WTC11 (cell line): ENCODE data around the gene MEIS3. TPM values are rescaled to one million over a fixed set of nuclear protein-coding genes. Genes with fewer than 3 reads are reported as not detected.

ENCODE experiments used
- ATAC-seq: fragments of 200-7000 bp; cut with Tn5 transposase; 2 replicates; pipeline ENCODE4 v1.10.0; 2021; ENCODE audit warnings: mild to moderate bottlenecking, moderate library complexity
- CTCF ChIA-PET: fragments of 300-600 bp; sonication (Branson Sonifier 250); formaldehyde crosslinking; loops from one replicate; lab custom pipeline; 2021; ENCODE audit warnings: antibody characterized with exemption; lab: Charles Lee
- POLR2A ChIA-PET: fragments of 350-600 bp; sonication (Branson Sonifier 250); formaldehyde crosslinking; loops from one replicate; lab custom pipeline; 2021; ENCODE audit warnings: antibody characterized with exemption; lab: Charles Lee
- DNase-seq: peaks from one replicate; pipeline ENCODE4 v3.0.0; 2021; ENCODE audit warnings: low spot score
- H3K27ac Mint-ChIP-seq: 2 replicates; pipeline ENCODE4 v1.8.0; 2021; ENCODE audit warnings: mixed read lengths
- H3K27me3 Mint-ChIP-seq: 2 replicates; pipeline ENCODE4 v1.8.0; 2021; ENCODE audit warnings: low read depth, mild to moderate bottlenecking, moderate library complexity, mixed read lengths
- H3K36me3 Mint-ChIP-seq: 2 replicates; pipeline ENCODE4 v1.8.0; 2021; ENCODE audit warnings: mixed read lengths
- H3K4me1 Mint-ChIP-seq: 2 replicates; pipeline ENCODE4 v1.8.0; 2022; ENCODE audit warnings: mixed read lengths
- H3K4me3 Mint-ChIP-seq: 2 replicates; pipeline ENCODE4 v1.8.0; 2021; ENCODE audit warnings: mild to moderate bottlenecking, moderate library complexity, mixed read lengths
- H3K9me3 Mint-ChIP-seq: 2 replicates; pipeline ENCODE4 v1.8.0; 2021; ENCODE audit warnings: mixed read lengths
- ATF1 ChIP-seq: sonication (generic); formaldehyde crosslinking; IDR thresholded peaks from 2 replicates; pipeline ENCODE4 v1.8.1; 2023; ENCODE audit warnings: mild to moderate bottlenecking, moderate library complexity, missing genetic modification reagents
- ATF6 ChIP-seq: sonication (generic); formaldehyde crosslinking; IDR thresholded peaks from 2 replicates; pipeline ENCODE4 v1.8.1; 2023; ENCODE audit warnings: mild to moderate bottlenecking, missing genetic modification reagents
- CREM ChIP-seq: sonication (generic); formaldehyde crosslinking; IDR thresholded peaks from 2 replicates; pipeline ENCODE4 v1.8.1; 2022; ENCODE audit warnings: mild to moderate bottlenecking, missing genetic modification reagents, moderate library complexity
- E2F5 ChIP-seq: sonication (generic); formaldehyde crosslinking; IDR thresholded peaks from 2 replicates; pipeline ENCODE4 v1.8.1; 2022; ENCODE audit warnings: mild to moderate bottlenecking, moderate library complexity, missing genetic modification reagents
- EMX1 ChIP-seq: fragments of 250-450 bp; sonication (Bioruptor Pico); IDR thresholded peaks from 2 replicates; pipeline ENCODE4 v1.8.0; 2021; ENCODE audit warnings: mild to moderate bottlenecking
- ESRRA ChIP-seq: sonication (generic); formaldehyde crosslinking; IDR thresholded peaks from 2 replicates; pipeline ENCODE4 v1.8.1; 2022; ENCODE audit warnings: mild to moderate bottlenecking, missing genetic modification reagents, borderline replicate concordance
- ETV6 ChIP-seq: sonication (generic); formaldehyde crosslinking; IDR thresholded peaks from 2 replicates; pipeline ENCODE4 v1.8.1; 2022; ENCODE audit warnings: mild to moderate bottlenecking, missing genetic modification reagents
- GTF2I ChIP-seq: fragments of 250-450 bp; sonication (Bioruptor Pico); conservative IDR thresholded peaks from 2 replicates; pipeline ENCODE4 v1.4.0; 2021; ENCODE audit warnings: mild to moderate bottlenecking
- JAZF1 ChIP-seq: fragments of 250-450 bp; sonication (Bioruptor Pico); IDR thresholded peaks from 2 replicates; pipeline ENCODE4 v1.9.0; 2021; ENCODE audit warnings: moderate library complexity, mild to moderate bottlenecking, inconsistent platforms
- NFATC4 ChIP-seq: fragments of 250-450 bp; sonication (Bioruptor Pico); IDR thresholded peaks from 2 replicates; pipeline ENCODE4 v1.9.0; 2021; ENCODE audit warnings: mild to moderate bottlenecking
- NR3C1 ChIP-seq: sonication (generic); formaldehyde crosslinking; conservative IDR thresholded peaks from 2 replicates; pipeline ENCODE4 v1.8.1; 2023; ENCODE audit warnings: low read depth, mild to moderate bottlenecking, missing genetic modification reagents
- RELA ChIP-seq: sonication (generic); formaldehyde crosslinking; IDR thresholded peaks from 2 replicates; pipeline ENCODE4 v1.8.1; 2022; ENCODE audit warnings: missing genetic modification reagents, mild to moderate bottlenecking, borderline replicate concordance
- SOX15 ChIP-seq: fragments of 250-450 bp; sonication (Bioruptor Pico); IDR thresholded peaks from 2 replicates; pipeline ENCODE4 v1.9.0; 2021; ENCODE audit warnings: mild to moderate bottlenecking
- TCF7 ChIP-seq: sonication (generic); formaldehyde crosslinking; IDR thresholded peaks from 2 replicates; pipeline ENCODE4 v1.8.0; 2022; ENCODE audit warnings: mild to moderate bottlenecking, low read depth, missing genetic modification reagents, moderate library complexity
- USF1 ChIP-seq: sonication (generic); formaldehyde crosslinking; IDR thresholded peaks from 2 replicates; pipeline ENCODE4 v1.8.0; 2022; ENCODE audit warnings: mild to moderate bottlenecking, missing genetic modification reagents
- ZNF232 ChIP-seq: sonication (generic); formaldehyde crosslinking; IDR thresholded peaks from 2 replicates; pipeline ENCODE4 v1.8.0; 2022; ENCODE audit warnings: mild to moderate bottlenecking, missing genetic modification reagents
- ZNF416 ChIP-seq: fragments of 250-450 bp; sonication (Bioruptor Pico); IDR thresholded peaks from 2 replicates; pipeline ENCODE4 v1.9.0; 2021; ENCODE audit warnings: mild to moderate bottlenecking, inconsistent platforms
- total RNA-seq: library from RNA; stranded (reverse); gene quantifications from 3 replicates; pipeline ENCODE4 v1.2.3, GENCODE V29; 2021
- TF ChIP-seq, protein P1 (sequence below): sonication (generic); formaldehyde crosslinking; IDR thresholded peaks from 2 replicates; pipeline ENCODE4 v1.8.0; 2023; ENCODE audit warnings: missing genetic modification reagents
- TF ChIP-seq, protein P2 (sequence below): sonication (generic); formaldehyde crosslinking; IDR thresholded peaks from 2 replicates; pipeline ENCODE4 v1.8.1; 2023; ENCODE audit warnings: mild to moderate bottlenecking, missing genetic modification reagents, borderline replicate concordance
- TF ChIP-seq, protein P3 (sequence below): sonication (generic); formaldehyde crosslinking; conservative IDR thresholded peaks from 2 replicates; pipeline ENCODE4 v1.8.1; 2023; ENCODE audit warnings: mild to moderate bottlenecking, low read depth, missing genetic modification reagents, moderate library complexity
- TF ChIP-seq, protein P4 (sequence below): sonication (generic); formaldehyde crosslinking; IDR thresholded peaks from 2 replicates; pipeline ENCODE4 v1.8.1; 2023; ENCODE audit warnings: mild to moderate bottlenecking, missing genetic modification reagents
- TF ChIP-seq, protein P5 (sequence below): sonication (generic); formaldehyde crosslinking; conservative IDR thresholded peaks from 2 replicates; pipeline ENCODE4 v1.8.1; 2022; ENCODE audit warnings: mild to moderate bottlenecking, missing genetic modification reagents

MEIS3 gene
- total RNA-seq, 1 experiment from 2014 or later, result 38.5 TPM

DNA sequence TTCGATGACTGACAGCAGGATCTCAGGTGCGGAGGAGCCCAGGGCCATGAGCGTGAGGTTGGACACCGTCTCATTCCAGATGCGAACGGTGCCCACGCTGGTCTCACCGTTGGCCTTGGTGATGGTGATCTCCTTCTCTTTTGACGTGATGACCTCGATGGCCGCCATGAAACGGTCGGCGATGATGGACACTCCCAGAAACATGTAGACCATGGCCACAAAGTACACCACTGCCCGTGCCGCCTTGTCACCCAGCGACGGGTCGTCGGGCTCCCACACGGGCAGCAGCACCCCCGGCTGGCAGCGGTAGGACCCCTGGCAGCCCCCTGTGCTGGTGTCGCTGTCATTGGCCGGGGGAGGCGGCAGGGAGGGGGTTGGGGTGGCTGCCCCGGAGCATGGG, 46.6 kb upstream of the MEIS3 start:
- CTCF ChIA-PET, result no interaction called here
- no peak for DNase-seq
- Mint-ChIP-seq H3K4me1 (peaks cover 41% of the 10 kb centered on the region), H3K27ac (peak overlapping the region; percentile 53; the same call in 1 of the 2 replicates), H3K36me3 (no peaks in the 10 kb centered on the region), H3K4me3 (no peak overlapping the region), H3K27me3 (peaks cover 11% of the 10 kb centered on the region), H3K9me3 (no peaks in the 10 kb centered on the region)
- ATAC-seq, result no peak
- TF ChIP-seq, protein P1, sequence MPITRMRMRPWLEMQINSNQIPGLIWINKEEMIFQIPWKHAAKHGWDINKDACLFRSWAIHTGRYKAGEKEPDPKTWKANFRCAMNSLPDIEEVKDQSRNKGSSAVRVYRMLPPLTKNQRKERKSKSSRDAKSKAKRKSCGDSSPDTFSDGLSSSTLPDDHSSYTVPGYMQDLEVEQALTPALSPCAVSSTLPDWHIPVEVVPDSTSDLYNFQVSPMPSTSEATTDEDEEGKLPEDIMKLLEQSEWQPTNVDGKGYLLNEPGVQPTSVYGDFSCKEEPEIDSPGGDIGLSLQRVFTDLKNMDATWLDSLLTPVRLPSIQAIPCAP, result no peak
- TF ChIP-seq NFATC4 (CRISPR knock-in tag) (no peak), E2F5 (no peak), GTF2I (CRISPR knock-in tag) (no peak), JAZF1 (no peak), CREM (CRISPR knock-in tag) (no peak), NR3C1 (CRISPR knock-in tag) (no peak), ESRRA (CRISPR knock-in tag) (no peak), ZNF232 (CRISPR knock-in tag) (no peak), SOX15 (CRISPR knock-in tag) (no peak)
- TF ChIP-seq, protein P2, sequence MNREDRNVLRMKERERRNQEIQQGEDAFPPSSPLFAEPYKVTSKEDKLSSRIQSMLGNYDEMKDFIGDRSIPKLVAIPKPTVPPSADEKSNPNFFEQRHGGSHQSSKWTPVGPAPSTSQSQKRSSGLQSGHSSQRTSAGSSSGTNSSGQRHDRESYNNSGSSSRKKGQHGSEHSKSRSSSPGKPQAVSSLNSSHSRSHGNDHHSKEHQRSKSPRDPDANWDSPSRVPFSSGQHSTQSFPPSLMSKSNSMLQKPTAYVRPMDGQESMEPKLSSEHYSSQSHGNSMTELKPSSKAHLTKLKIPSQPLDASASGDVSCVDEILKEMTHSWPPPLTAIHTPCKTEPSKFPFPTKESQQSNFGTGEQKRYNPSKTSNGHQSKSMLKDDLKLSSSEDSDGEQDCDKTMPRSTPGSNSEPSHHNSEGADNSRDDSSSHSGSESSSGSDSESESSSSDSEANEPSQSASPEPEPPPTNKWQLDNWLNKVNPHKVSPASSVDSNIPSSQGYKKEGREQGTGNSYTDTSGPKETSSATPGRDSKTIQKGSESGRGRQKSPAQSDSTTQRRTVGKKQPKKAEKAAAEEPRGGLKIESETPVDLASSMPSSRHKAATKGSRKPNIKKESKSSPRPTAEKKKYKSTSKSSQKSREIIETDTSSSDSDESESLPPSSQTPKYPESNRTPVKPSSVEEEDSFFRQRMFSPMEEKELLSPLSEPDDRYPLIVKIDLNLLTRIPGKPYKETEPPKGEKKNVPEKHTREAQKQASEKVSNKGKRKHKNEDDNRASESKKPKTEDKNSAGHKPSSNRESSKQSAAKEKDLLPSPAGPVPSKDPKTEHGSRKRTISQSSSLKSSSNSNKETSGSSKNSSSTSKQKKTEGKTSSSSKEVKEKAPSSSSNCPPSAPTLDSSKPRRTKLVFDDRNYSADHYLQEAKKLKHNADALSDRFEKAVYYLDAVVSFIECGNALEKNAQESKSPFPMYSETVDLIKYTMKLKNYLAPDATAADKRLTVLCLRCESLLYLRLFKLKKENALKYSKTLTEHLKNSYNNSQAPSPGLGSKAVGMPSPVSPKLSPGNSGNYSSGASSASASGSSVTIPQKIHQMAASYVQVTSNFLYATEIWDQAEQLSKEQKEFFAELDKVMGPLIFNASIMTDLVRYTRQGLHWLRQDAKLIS (CRISPR knock-in tag), result no peak
- TF ChIP-seq, protein P3, sequence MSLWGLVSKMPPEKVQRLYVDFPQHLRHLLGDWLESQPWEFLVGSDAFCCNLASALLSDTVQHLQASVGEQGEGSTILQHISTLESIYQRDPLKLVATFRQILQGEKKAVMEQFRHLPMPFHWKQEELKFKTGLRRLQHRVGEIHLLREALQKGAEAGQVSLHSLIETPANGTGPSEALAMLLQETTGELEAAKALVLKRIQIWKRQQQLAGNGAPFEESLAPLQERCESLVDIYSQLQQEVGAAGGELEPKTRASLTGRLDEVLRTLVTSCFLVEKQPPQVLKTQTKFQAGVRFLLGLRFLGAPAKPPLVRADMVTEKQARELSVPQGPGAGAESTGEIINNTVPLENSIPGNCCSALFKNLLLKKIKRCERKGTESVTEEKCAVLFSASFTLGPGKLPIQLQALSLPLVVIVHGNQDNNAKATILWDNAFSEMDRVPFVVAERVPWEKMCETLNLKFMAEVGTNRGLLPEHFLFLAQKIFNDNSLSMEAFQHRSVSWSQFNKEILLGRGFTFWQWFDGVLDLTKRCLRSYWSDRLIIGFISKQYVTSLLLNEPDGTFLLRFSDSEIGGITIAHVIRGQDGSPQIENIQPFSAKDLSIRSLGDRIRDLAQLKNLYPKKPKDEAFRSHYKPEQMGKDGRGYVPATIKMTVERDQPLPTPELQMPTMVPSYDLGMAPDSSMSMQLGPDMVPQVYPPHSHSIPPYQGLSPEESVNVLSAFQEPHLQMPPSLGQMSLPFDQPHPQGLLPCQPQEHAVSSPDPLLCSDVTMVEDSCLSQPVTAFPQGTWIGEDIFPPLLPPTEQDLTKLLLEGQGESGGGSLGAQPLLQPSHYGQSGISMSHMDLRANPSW (CRISPR knock-in tag), result no peak
- TF ChIP-seq, protein P4, sequence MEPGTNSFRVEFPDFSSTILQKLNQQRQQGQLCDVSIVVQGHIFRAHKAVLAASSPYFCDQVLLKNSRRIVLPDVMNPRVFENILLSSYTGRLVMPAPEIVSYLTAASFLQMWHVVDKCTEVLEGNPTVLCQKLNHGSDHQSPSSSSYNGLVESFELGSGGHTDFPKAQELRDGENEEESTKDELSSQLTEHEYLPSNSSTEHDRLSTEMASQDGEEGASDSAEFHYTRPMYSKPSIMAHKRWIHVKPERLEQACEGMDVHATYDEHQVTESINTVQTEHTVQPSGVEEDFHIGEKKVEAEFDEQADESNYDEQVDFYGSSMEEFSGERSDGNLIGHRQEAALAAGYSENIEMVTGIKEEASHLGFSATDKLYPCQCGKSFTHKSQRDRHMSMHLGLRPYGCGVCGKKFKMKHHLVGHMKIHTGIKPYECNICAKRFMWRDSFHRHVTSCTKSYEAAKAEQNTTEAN (CRISPR knock-in tag), result no peak
- TF ChIP-seq, protein P5, sequence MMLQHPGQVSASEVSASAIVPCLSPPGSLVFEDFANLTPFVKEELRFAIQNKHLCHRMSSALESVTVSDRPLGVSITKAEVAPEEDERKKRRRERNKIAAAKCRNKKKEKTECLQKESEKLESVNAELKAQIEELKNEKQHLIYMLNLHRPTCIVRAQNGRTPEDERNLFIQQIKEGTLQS (CRISPR knock-in tag), result no peak
- TF ChIP-seq, all 79 proteins: peak for 0
- POLR2A ChIA-PET, result no interaction called here

GRCh38 chr19:47464675-47465419, 45.5 kb upstream of the MEIS3 start:
- no peaks in the 10 kb centered on the region for H3K36me3 Mint-ChIP-seq
- H3K27ac Mint-ChIP-seq, result peak overlapping the region; percentile 58; the same call in 1 of the 2 replicates
- CTCF ChIA-PET, result interaction anchor here (1.5 kb wide), 1 partner anchor 31 kb away, joined by 5 read pairs; no protein-coding TSS in a partner anchor
- no peak overlapping the region for H3K4me3 Mint-ChIP-seq
- POLR2A ChIA-PET, result no interaction called here
- H3K4me1 Mint-ChIP-seq, result peaks cover 31% of the 10 kb centered on the region
- ATAC-seq (no peak), DNase-seq (no peak)
- H3K9me3 Mint-ChIP-seq, result no peaks in the 10 kb centered on the region
- peaks cover 3% of the 10 kb centered on the region; the same call in 1 of the 2 replicates for H3K27me3 Mint-ChIP-seq
- TF ChIP-seq USF1 (no peak), RELA (CRISPR knock-in tag) (no peak), ATF6 (CRISPR knock-in tag) (no peak), TCF7 (CRISPR knock-in tag) (no peak), ZNF416 (no peak), ATF1 (no peak), EMX1 (CRISPR knock-in tag) (no peak), ETV6 (CRISPR knock-in tag) (no peak)
